Measurements from ENCODE around the gene KRTAP26-1. TPM values are rescaled to one million over a fixed set of nuclear protein-coding genes. Genes with fewer than 3 reads are reported as not detected.

The KRTAP26-1 gene
- not detected for total RNA-seq

- no peak for ATAC-seq
- Mint-ChIP-seq H3K9me3 (ENCODE audit: low read depth) (no peaks in the 10 kb centered on the region), H3K4me3 (no peak within 1 kb of the TSS), H3K27ac (no peak within 1 kb of the TSS), H3K27me3 (no peaks in the 10 kb centered on the region), H3K36me3 (no peaks in the 10 kb centered on the region), H3K4me1 (no peaks in the 10 kb centered on the region)
- CTCF ChIA-PET, result no interaction called here
- no peak for DNase-seq
These were observed at the start of gene KRTAP26-1 for GRCh38 chr21:30320215-30320614. KRTAP26-1 (minus strand) TSS chr21:30320315; CDS start chr21:30320035, 280 bp downstream.

- DNase-seq, result no peak
- no peaks in the 10 kb centered on the region for H3K9me3 Mint-ChIP-seq (ENCODE audit: low read depth)
- CTCF ChIA-PET, result interaction anchor here (1.5 kb wide), 1 partner anchor 15 kb away, joined by 4 read pairs; no protein-coding TSS in a partner anchor
- no peaks in the 10 kb centered on the region for H3K4me1 Mint-ChIP-seq
- H3K36me3 Mint-ChIP-seq, result no peaks in the 10 kb centered on the region
- no peak overlapping the region for H3K27ac Mint-ChIP-seq
- ATAC-seq, result no peak
- no peaks in the 10 kb centered on the region for H3K27me3 Mint-ChIP-seq
- no peak overlapping the region for H3K4me3 Mint-ChIP-seq
These were observed 35.8 kb upstream of the KRTAP26-1 start for GRCh38 chr21:30355906-30356305.

GRCh38 chr21:30354308-30355005 is 34.3 kb upstream of the KRTAP26-1 start:
- no peaks in the 10 kb centered on the region for H3K4me1 Mint-ChIP-seq
- CTCF ChIA-PET, result no interaction called here
- DNase-seq (no peak), ATAC-seq (no peak)
- no peaks in the 10 kb centered on the region for H3K9me3 Mint-ChIP-seq (ENCODE audit: low read depth)
- H3K36me3 Mint-ChIP-seq, result no peaks in the 10 kb centered on the region
- no peak overlapping the region for H3K4me3 Mint-ChIP-seq
- H3K27ac Mint-ChIP-seq, result no peak overlapping the region
- no peaks in the 10 kb centered on the region for H3K27me3 Mint-ChIP-seq

GRCh38 chr21:30351534-30351933 is 31.4 kb upstream of the KRTAP26-1 start:
- CTCF ChIA-PET, result no interaction called here
- DNase-seq (no peak), ATAC-seq (no peak)
- H3K27me3 Mint-ChIP-seq, result no peaks in the 10 kb centered on the region
- H3K36me3 Mint-ChIP-seq, result no peaks in the 10 kb centered on the region
- H3K9me3 Mint-ChIP-seq (ENCODE audit: low read depth), result no peaks in the 10 kb centered on the region
- no peak overlapping the region for H3K27ac Mint-ChIP-seq
- no peaks in the 10 kb centered on the region for H3K4me1 Mint-ChIP-seq
- H3K4me3 Mint-ChIP-seq, result no peak overlapping the region

GRCh38 chr21:30349572-30349971 is 29.5 kb upstream of the KRTAP26-1 start:
- Mint-ChIP-seq H3K4me1 (no peaks in the 10 kb centered on the region), H3K36me3 (no peaks in the 10 kb centered on the region), H3K9me3 (ENCODE audit: low read depth) (no peaks in the 10 kb centered on the region), H3K4me3 (no peak overlapping the region), H3K27ac (no peak overlapping the region), H3K27me3 (no peaks in the 10 kb centered on the region)
- DNase-seq, result no peak
- ATAC-seq, result no peak
- CTCF ChIA-PET, result interaction anchor here (0.9 kb wide), 1 partner anchor 9 kb away, joined by 3 read pairs; no protein-coding TSS in a partner anchor

- CTCF ChIA-PET, result interaction anchor here (0.8 kb wide), 1 partner anchor 14 kb away, joined by 3 read pairs; no protein-coding TSS in a partner anchor
- Mint-ChIP-seq H3K27ac (no peak within 1 kb of the TSS), H3K4me3 (no peak within 1 kb of the TSS), H3K36me3 (no peaks in the 10 kb centered on the region), H3K4me1 (no peaks in the 10 kb centered on the region), H3K27me3 (no peaks in the 10 kb centered on the region), H3K9me3 (ENCODE audit: low read depth) (no peaks in the 10 kb centered on the region)
- DNase-seq (no peak), ATAC-seq (no peak)
These were observed 28.4 kb upstream of the KRTAP26-1 start, which contains the start of gene KRTAP23-1 for GRCh38 chr21:30348506-30348905. KRTAP23-1 (minus strand) TSS chr21:30348606; CDS start chr21:30348606, 0 bp downstream.

- DNase-seq (no peak), ATAC-seq (no peak)
- Mint-ChIP-seq H3K4me1 (no peaks in the 10 kb centered on the region), H3K36me3 (no peaks in the 10 kb centered on the region), H3K9me3 (ENCODE audit: low read depth) (no peaks in the 10 kb centered on the region), H3K4me3 (no peak overlapping the region), H3K27me3 (no peaks in the 10 kb centered on the region), H3K27ac (no peak overlapping the region)
- CTCF ChIA-PET, result no interaction called here
These were observed 24.9 kb upstream of the KRTAP26-1 start for GRCh38 chr21:30345014-30345413.

GRCh38 chr21:30340714-30341573 is 20.8 kb upstream of the KRTAP26-1 start:
- Mint-ChIP-seq H3K27me3 (no peaks in the 10 kb centered on the region), H3K27ac (no peak overlapping the region), H3K4me3 (no peak overlapping the region), H3K4me1 (no peaks in the 10 kb centered on the region), H3K9me3 (ENCODE audit: low read depth) (no peaks in the 10 kb centered on the region), H3K36me3 (no peaks in the 10 kb centered on the region)
- DNase-seq (peak; percentile 40), ATAC-seq (no peak)
- CTCF ChIA-PET, result interaction anchor here (1.2 to 1.5 kb wide), 2 partner anchors 9 to 15 kb away, joined by 3 to 4 read pairs; no protein-coding TSS in a partner anchor

GRCh38 chr21:30338717-30339116 is 18.6 kb upstream of the KRTAP26-1 start:
- CTCF ChIA-PET, result interaction anchor here (0.7 kb wide), 2 partner anchors 122 to 1574 kb away, joined by 3 read pairs; no protein-coding TSS in a partner anchor

GRCh38 chr21:30337772-30338171 is 17.7 kb upstream of the KRTAP26-1 start:
- CTCF ChIA-PET, result no interaction called here
- ATAC-seq (no peak), DNase-seq (no peak)
- Mint-ChIP-seq H3K36me3 (no peaks in the 10 kb centered on the region), H3K4me3 (no peak overlapping the region), H3K4me1 (no peaks in the 10 kb centered on the region), H3K27me3 (no peaks in the 10 kb centered on the region), H3K9me3 (ENCODE audit: low read depth) (no peaks in the 10 kb centered on the region), H3K27ac (no peak overlapping the region)

More at GRCh38 chr21:30338717-30339116, 18.6 kb upstream of the KRTAP26-1 start:
- H3K27me3 Mint-ChIP-seq, result no peaks in the 10 kb centered on the region
- DNase-seq, result no peak
- no peak for ATAC-seq
- H3K4me3 Mint-ChIP-seq, result no peak overlapping the region
- no peak overlapping the region for H3K27ac Mint-ChIP-seq
- no peaks in the 10 kb centered on the region for H3K4me1 Mint-ChIP-seq
- H3K9me3 Mint-ChIP-seq (ENCODE audit: low read depth), result no peaks in the 10 kb centered on the region
- no peaks in the 10 kb centered on the region for H3K36me3 Mint-ChIP-seq

- ATAC-seq, result no peak
- Mint-ChIP-seq H3K27me3 (no peaks in the 10 kb centered on the region), H3K9me3 (ENCODE audit: low read depth) (no peaks in the 10 kb centered on the region), H3K4me1 (no peaks in the 10 kb centered on the region), H3K4me3 (no peak within 1 kb of the TSS), H3K36me3 (no peaks in the 10 kb centered on the region), H3K27ac (no peak within 1 kb of the TSS)
- CTCF ChIA-PET, result no interaction called here
- DNase-seq, result no peak
These were observed 17.2 kb upstream of the KRTAP26-1 start, which contains the start of gene KRTAP27-1 for GRCh38 chr21:30337276-30337744. KRTAP27-1 (minus strand) TSS chr21:30337694; CDS start chr21:30337668, 26 bp downstream.

- CTCF ChIA-PET, result no interaction called here
- Mint-ChIP-seq H3K27me3 (no peaks in the 10 kb centered on the region), H3K4me3 (no peak overlapping the region), H3K9me3 (ENCODE audit: low read depth) (no peaks in the 10 kb centered on the region), H3K27ac (no peak overlapping the region), H3K36me3 (no peaks in the 10 kb centered on the region), H3K4me1 (no peaks in the 10 kb centered on the region)
- ATAC-seq (no peak), DNase-seq (no peak)
These were observed 16.5 kb upstream of the KRTAP26-1 start for GRCh38 chr21:30336596-30336995.

- Mint-ChIP-seq H3K9me3 (ENCODE audit: low read depth) (no peaks in the 10 kb centered on the region), H3K36me3 (no peaks in the 10 kb centered on the region), H3K4me3 (no peak overlapping the region), H3K27me3 (no peaks in the 10 kb centered on the region), H3K4me1 (no peaks in the 10 kb centered on the region), H3K27ac (no peak overlapping the region)
- CTCF ChIA-PET, result no interaction called here
- no peak for DNase-seq
- no peak for ATAC-seq
These were observed 13.6 kb upstream of the KRTAP26-1 start for GRCh38 chr21:30333736-30334135.
